Measurements from ENCODE around the gene ILF2. TPM values are rescaled to one million over a fixed set of nuclear protein-coding genes. Genes with fewer than 3 reads are reported as not detected.
A peak's percentile ranks its signal among the peaks of the same experiment; 100 is the strongest.

The ILF2 gene
- total and polyA plus RNA-seq, 2 of the 13 experiments (the other 11 are each of a cell fraction or from before 2014, with no cell fraction given): 292 to 366 TPM

GRCh38 chr1:153626904-153627714, 43.7 kb downstream of the ILF2 start, which contains the start of gene S100A13 (continued):
- TF ChIP-seq DRAP1 (CRISPR knock-in tag; IDR thresholded peaks at IDR 0.05) (peak; percentile 91), CAMTA2 (CRISPR knock-in tag; IDR thresholded peaks at IDR 0.05; ENCODE audit: borderline replicate concordance) (no peak), ARID2 (CRISPR knock-in tag; IDR thresholded peaks at IDR 0.05; ENCODE audit: borderline replicate concordance) (no peak), PTBP1 (IDR thresholded peaks at IDR 0.05; ENCODE audit: low read depth, low read length, poor library complexity, severe bottlenecking) (no peak), ZNF331 (CRISPR knock-in tag; IDR thresholded peaks at IDR 0.05) (peak; percentile 10; the same call in 1 of the 2 replicates), NFYB (CRISPR knock-in tag; IDR thresholded peaks at IDR 0.05) (peak; percentile 51), SMC3 (IDR thresholded peaks at IDR 0.05; ENCODE audit: low read length) (no peak; the same call in 1 of the 2 replicates), ZFX (CRISPR knock-in tag; IDR thresholded peaks at IDR 0.05; ENCODE audit: low read depth) (peak; percentile 59), KLF6 (CRISPR knock-in tag; IDR thresholded peaks at IDR 0.05) (no peak; the same call in 1 of the 2 replicates), ZNF230 (CRISPR knock-in tag; IDR thresholded peaks at IDR 0.05) (no peak; the same call in 1 of the 2 replicates), ZFP36L1 (CRISPR knock-in tag; IDR thresholded peaks at IDR 0.05) (peak; percentile 13; the same call in 1 of the 2 replicates), GATA4 (IDR thresholded peaks at IDR 0.05; ENCODE audit: borderline replicate concordance, low read depth) (no peak), TCF12 (IDR thresholded peaks at IDR 0.05) (no peak), TCF12 (CRISPR knock-in tag; IDR thresholded peaks at IDR 0.05) (peak; percentile 66; the same call in 1 of the 2 replicates), TOE1 (CRISPR knock-in tag; IDR thresholded peaks at IDR 0.05) (no peak), MED13 (CRISPR knock-in tag; IDR thresholded peaks at IDR 0.05) (no peak), TOPORS (CRISPR knock-in tag; IDR thresholded peaks at IDR 0.05) (no peak), ZNF607 (CRISPR knock-in tag; IDR thresholded peaks at IDR 0.05; ENCODE audit: borderline replicate concordance) (no peak), ZNF136 (CRISPR knock-in tag; IDR thresholded peaks at IDR 0.05; ENCODE audit: low read depth) (no peak), ZNF619 (CRISPR knock-in tag; IDR thresholded peaks at IDR 0.05) (no peak), IKZF4 (CRISPR knock-in tag; IDR thresholded peaks at IDR 0.05; ENCODE audit: borderline replicate concordance, low read depth, not compliant biosample characterization) (no peak), ZNF781 (CRISPR knock-in tag; IDR thresholded peaks at IDR 0.05; ENCODE audit: borderline replicate concordance, not compliant biosample characterization) (no peak), ZNF839 (CRISPR knock-in tag; IDR thresholded peaks at IDR 0.05; ENCODE audit: borderline replicate concordance) (no peak; the same call in 1 of the 2 replicates), ZNF776 (CRISPR knock-in tag; IDR thresholded peaks at IDR 0.05) (no peak)
- TF ChIP-seq, protein P1, sequence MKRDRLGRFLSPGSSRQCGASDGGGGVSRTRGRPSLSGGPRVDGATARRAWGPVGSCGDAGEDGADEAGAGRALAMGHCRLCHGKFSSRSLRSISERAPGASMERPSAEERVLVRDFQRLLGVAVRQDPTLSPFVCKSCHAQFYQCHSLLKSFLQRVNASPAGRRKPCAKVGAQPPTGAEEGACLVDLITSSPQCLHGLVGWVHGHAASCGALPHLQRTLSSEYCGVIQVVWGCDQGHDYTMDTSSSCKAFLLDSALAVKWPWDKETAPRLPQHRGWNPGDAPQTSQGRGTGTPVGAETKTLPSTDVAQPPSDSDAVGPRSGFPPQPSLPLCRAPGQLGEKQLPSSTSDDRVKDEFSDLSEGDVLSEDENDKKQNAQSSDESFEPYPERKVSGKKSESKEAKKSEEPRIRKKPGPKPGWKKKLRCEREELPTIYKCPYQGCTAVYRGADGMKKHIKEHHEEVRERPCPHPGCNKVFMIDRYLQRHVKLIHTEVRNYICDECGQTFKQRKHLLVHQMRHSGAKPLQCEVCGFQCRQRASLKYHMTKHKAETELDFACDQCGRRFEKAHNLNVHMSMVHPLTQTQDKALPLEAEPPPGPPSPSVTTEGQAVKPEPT (CRISPR knock-in tag; IDR thresholded peaks at IDR 0.05; ENCODE audit: low read depth): no peak
- TF ChIP-seq, protein P2, sequence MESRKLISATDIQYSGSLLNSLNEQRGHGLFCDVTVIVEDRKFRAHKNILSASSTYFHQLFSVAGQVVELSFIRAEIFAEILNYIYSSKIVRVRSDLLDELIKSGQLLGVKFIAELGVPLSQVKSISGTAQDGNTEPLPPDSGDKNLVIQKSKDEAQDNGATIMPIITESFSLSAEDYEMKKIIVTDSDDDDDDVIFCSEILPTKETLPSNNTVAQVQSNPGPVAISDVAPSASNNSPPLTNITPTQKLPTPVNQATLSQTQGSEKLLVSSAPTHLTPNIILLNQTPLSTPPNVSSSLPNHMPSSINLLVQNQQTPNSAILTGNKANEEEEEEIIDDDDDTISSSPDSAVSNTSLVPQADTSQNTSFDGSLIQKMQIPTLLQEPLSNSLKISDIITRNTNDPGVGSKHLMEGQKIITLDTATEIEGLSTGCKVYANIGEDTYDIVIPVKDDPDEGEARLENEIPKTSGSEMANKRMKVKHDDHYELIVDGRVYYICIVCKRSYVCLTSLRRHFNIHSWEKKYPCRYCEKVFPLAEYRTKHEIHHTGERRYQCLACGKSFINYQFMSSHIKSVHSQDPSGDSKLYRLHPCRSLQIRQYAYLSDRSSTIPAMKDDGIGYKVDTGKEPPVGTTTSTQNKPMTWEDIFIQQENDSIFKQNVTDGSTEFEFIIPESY (CRISPR knock-in tag; IDR thresholded peaks at IDR 0.05): no peak
